MCF 10A (cell line): ENCODE measurements around the gene HOXA6. TPM values are rescaled to one million over a fixed set of nuclear protein-coding genes. Genes with fewer than 3 reads are reported as not detected.

Experiments used
- BruUV-seq: library from RNA; stranded (reverse); fragments of 400-500 nt; replicated peaks from 2 replicates; lab custom pipeline; 2021; lab: Mats Ljungman, UMichigan
- CTCF ChIA-PET: fragments of 300-600 bp; sonication (Branson Sonifier 250); formaldehyde crosslinking; extraction: SDS; loops from one replicate; lab custom pipeline; 2021; ENCODE audit warnings: antibody characterized with exemption, inconsistent platforms; lab: Yijun Ruan, JAX
- POLR2A ChIA-PET: fragments of 300-600, 350-650 bp; sonication (Branson Sonifier 250); formaldehyde crosslinking; extraction: SDS; loops from one replicate; lab custom pipeline; 2020; ENCODE audit warnings: antibody characterized with exemption, inconsistent platforms; lab: Yijun Ruan, JAX
- DNase-seq: peaks from one replicate; pipeline ENCODE4 v3.0.0-alpha.2; 2018; ENCODE audit not compliant: unreplicated experiment
- H3K27ac Mint-ChIP-seq: one replicate; pipeline ENCODE4 v1.8.0; 2022; ENCODE audit warnings: mild to moderate bottlenecking, low read depth, mixed read lengths; ENCODE audit not compliant: unreplicated experiment
- H3K27me3 Mint-ChIP-seq: one replicate; pipeline ENCODE4 v1.8.0; 2022; ENCODE audit warnings: mixed read lengths; ENCODE audit not compliant: insufficient read depth, unreplicated experiment
- H3K36me3 Mint-ChIP-seq: one replicate; pipeline ENCODE4 v1.8.0; 2022; ENCODE audit warnings: mild to moderate bottlenecking, moderate library complexity, mixed read lengths; ENCODE audit not compliant: insufficient read depth, unreplicated experiment
- H3K4me1 Mint-ChIP-seq: one replicate; pipeline ENCODE4 v1.8.0; 2022; ENCODE audit warnings: mixed read lengths; ENCODE audit not compliant: insufficient read depth, unreplicated experiment
- H3K4me3 Mint-ChIP-seq: one replicate; pipeline ENCODE4 v1.8.0; 2022; ENCODE audit warnings: mild to moderate bottlenecking, moderate library complexity, mixed read lengths; ENCODE audit not compliant: unreplicated experiment
- H3K9me3 Mint-ChIP-seq: one replicate; pipeline ENCODE4 v1.8.0; 2022; ENCODE audit warnings: mixed read lengths; ENCODE audit not compliant: unreplicated experiment
- intact Hi-C: fragments of 100-400 bp; cut with micrococcal nuclease; formaldehyde crosslinking; loops from 2 replicates; pipeline ENCODE4 v1.14.1; 2022
- total RNA-seq: library from RNA; stranded (reverse); gene quantifications from 2 replicates; pipeline ENCODE4 v1.2.3, GENCODE V29; 2022
- TF ChIP-seq, protein P1 (sequence below): fragments of 200-600 bp; IDR thresholded peaks from one replicate; pipeline ENCODE4 v1.8.0; 2022; ENCODE audit warnings: antibody characterized with exemption, mild to moderate bottlenecking; ENCODE audit not compliant: unreplicated experiment

HOXA6 gene
- total RNA-seq, 1 experiment from 2014 or later: 0.96 TPM

GRCh38 chr7:27109466-27110185 lies 37.9 kb downstream of the HOXA6 start:
- Mint-ChIP-seq H3K9me3 (no peaks in the 10 kb centered on the region), H3K4me3 (peak overlapping the region; percentile 23), H3K36me3 (peaks cover 41% of the 10 kb centered on the region), H3K27me3 (no peaks in the 10 kb centered on the region), H3K27ac (no peak overlapping the region), H3K4me1 (peaks cover 24% of the 10 kb centered on the region)
- intact Hi-C loops: no loop called here
- no TSS peak for BruUV-seq
- POLR2A ChIA-PET: interaction anchor here (0.6 to 15.3 kb wide), 10 partner anchors 9 to 1582 kb away, joined by 3 to 238 read pairs (median 4); partner anchors contain the start of genes HOXA1 and SKAP2
- no peak for DNase-seq
- TF ChIP-seq, protein P1, sequence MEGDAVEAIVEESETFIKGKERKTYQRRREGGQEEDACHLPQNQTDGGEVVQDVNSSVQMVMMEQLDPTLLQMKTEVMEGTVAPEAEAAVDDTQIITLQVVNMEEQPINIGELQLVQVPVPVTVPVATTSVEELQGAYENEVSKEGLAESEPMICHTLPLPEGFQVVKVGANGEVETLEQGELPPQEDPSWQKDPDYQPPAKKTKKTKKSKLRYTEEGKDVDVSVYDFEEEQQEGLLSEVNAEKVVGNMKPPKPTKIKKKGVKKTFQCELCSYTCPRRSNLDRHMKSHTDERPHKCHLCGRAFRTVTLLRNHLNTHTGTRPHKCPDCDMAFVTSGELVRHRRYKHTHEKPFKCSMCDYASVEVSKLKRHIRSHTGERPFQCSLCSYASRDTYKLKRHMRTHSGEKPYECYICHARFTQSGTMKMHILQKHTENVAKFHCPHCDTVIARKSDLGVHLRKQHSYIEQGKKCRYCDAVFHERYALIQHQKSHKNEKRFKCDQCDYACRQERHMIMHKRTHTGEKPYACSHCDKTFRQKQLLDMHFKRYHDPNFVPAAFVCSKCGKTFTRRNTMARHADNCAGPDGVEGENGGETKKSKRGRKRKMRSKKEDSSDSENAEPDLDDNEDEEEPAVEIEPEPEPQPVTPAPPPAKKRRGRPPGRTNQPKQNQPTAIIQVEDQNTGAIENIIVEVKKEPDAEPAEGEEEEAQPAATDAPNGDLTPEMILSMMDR: no peak
- CTCF ChIA-PET: interaction anchor here (0.6 to 2.1 kb wide), 12 partner anchors 10 to 430 kb away, joined by 3 to 9 read pairs (median 5); partner anchors contain the start of genes HOXA4 and HOXA5

DNA sequence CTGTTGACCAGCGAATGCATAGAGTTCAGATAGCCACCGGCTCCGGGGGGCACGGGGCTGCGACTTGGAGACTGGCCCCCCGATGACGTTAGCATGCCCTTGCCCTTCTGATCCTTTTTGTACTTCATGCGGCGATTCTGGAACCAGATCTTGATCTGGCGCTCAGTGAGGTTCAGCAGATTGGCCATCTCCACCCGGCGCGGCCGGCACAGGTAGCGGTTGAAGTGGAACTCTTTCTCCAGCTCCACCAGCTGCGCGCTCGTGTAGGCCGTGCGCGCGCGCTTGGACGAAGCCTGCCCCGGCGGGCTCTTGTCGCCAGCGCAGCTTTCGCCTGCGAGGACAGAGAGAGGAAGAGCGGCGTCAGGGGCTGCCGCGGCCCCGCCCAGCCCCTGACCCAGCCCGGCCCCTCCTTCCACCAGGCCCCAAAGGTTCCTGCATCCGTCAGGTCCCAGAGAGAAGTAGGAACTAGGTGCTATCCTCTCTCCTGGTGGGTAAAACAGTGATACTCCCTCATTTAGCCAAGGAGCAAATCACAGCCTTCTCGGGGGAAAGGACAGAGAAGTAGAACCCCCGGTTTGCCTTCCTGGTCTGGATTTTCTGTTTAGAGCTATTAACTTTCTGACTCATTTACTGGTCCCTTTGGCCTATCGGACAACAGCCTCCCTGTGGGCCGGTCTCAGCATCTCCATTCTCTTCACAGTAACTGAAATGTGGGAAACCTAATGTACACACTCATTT lies 39.0 kb downstream of the HOXA6 start:
- no TSS peak for BruUV-seq
- POLR2A ChIA-PET: interaction anchor here (0.6 to 15.3 kb wide), 10 partner anchors 10 to 252 kb away, joined by 3 to 238 read pairs (median 4); partner anchors contain the start of genes HOXA1 and SKAP2
- Mint-ChIP-seq H3K27me3 (no peaks in the 10 kb centered on the region), H3K9me3 (no peaks in the 10 kb centered on the region), H3K36me3 (peaks cover 39% of the 10 kb centered on the region), H3K27ac (peak overlapping the region; percentile 99), H3K4me3 (peak overlapping the region; percentile 87), H3K4me1 (peaks cover 28% of the 10 kb centered on the region)
- DNase-seq: peak; percentile 59
- TF ChIP-seq, protein P1: no peak
- intact Hi-C loops: no loop called here
- CTCF ChIA-PET: interaction anchor here (0.7 to 2.1 kb wide), 7 partner anchors 9 to 249 kb away, joined by 3 to 8 read pairs (median 4); partner anchors contain the start of genes HOXA4 and HOXA5

GRCh38 chr7:27107391-27108381 lies 39.9 kb downstream of the HOXA6 start:
- DNase-seq: peak; percentile 49
- Mint-ChIP-seq H3K27me3 (no peaks in the 10 kb centered on the region), H3K4me3 (peak overlapping the region; percentile 87), H3K27ac (peak overlapping the region; percentile 99), H3K36me3 (peaks cover 48% of the 10 kb centered on the region), H3K4me1 (peaks cover 35% of the 10 kb centered on the region), H3K9me3 (no peaks in the 10 kb centered on the region)
- ChIA-PET CTCF (interaction anchor here (0.7 to 2.1 kb wide), 6 partner anchors 7 to 255 kb away, joined by 3 to 8 read pairs (median 4); partner anchors contain the start of gene HOXA4), POLR2A (interaction anchor here (0.5 to 15.3 kb wide), 11 partner anchors 10 to 260 kb away, joined by 3 to 238 read pairs (median 25); partner anchors contain the start of genes HOXA1, HOXA5 and SKAP2)
- intact Hi-C loops: no loop called here
- TF ChIP-seq, protein P1: no peak
- BruUV-seq: TSS peak; percentile 40
